ENCODE results near the gene PPIE.
"Not testable (repeated sequence)": the region's sequence is repeated elsewhere in the genome, so short reads cannot be mapped to it uniquely, and the experiment has no call there.

DNA sequence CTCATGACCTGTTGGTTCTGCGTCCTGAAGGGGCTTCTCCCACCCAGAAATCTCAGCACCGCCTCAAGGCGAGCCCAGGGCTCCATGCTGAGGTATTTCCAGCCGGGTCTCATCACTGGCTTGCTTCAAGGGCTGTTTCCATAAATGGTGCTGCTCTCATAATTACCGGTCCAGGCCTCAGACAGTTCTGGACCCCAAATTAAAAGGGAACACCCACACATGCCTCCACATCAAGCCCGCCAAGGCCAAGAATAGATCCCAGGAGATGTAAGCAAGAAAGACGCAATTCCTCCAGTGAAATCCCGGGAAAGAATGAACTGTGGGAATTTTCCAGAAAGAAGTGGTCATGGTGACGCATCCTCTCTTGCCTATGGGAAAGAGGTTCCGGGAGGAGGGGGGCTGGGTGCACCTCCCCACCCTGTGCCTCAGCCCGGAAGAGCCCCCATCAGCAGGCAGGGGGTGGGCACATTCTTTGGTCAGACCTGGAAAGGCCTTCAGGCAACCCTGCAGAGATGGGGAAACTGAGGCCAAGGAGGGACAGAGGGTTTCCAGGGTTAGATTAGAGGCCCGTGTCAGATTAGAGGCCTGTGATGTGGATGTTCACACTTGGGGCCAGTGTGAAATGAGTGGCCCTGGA is 39.9 kb downstream of the PPIE start:
- TF ChIP-seq, protein P1, sequence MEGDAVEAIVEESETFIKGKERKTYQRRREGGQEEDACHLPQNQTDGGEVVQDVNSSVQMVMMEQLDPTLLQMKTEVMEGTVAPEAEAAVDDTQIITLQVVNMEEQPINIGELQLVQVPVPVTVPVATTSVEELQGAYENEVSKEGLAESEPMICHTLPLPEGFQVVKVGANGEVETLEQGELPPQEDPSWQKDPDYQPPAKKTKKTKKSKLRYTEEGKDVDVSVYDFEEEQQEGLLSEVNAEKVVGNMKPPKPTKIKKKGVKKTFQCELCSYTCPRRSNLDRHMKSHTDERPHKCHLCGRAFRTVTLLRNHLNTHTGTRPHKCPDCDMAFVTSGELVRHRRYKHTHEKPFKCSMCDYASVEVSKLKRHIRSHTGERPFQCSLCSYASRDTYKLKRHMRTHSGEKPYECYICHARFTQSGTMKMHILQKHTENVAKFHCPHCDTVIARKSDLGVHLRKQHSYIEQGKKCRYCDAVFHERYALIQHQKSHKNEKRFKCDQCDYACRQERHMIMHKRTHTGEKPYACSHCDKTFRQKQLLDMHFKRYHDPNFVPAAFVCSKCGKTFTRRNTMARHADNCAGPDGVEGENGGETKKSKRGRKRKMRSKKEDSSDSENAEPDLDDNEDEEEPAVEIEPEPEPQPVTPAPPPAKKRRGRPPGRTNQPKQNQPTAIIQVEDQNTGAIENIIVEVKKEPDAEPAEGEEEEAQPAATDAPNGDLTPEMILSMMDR (IDR thresholded peaks at IDR 0.05): not testable (repeated sequence)
- not testable (repeated sequence) for TF ChIP-seq POLR2AphosphoS5 (IDR thresholded peaks at IDR 0.05)

All from gastroesophageal sphincter (tissue), 3 donors.